ENCODE results near the gene ULK4. TPM values are rescaled to one million over a fixed set of nuclear protein-coding genes. Genes with fewer than 3 reads are reported as not detected.
"Not testable (repeated sequence)": the region's sequence is repeated elsewhere in the genome, so short reads cannot be mapped to it uniquely, and the experiment has no call there.

The ULK4 gene
- total and polyA plus RNA-seq, 7 donors = 2.1 to 18.6 (median 8.9) TPM

GRCh38 chr3:41679374-41679773 is 282.5 kb downstream of the ULK4 start:
- Histone ChIP-seq H3K4me3 (no peak overlapping the region), H3K27me3 (no peaks in the 10 kb centered on the region), H3K4me1 (peaks cover 0 to 17% (median 8%) of the 10 kb centered on the region in 4 donors), H3K36me3 (no peaks in the 10 kb centered on the region), H3K27ac (no peak overlapping the region), H3K9me3 (no peaks in the 10 kb centered on the region)
- no peak for TF ChIP-seq CTCF (IDR thresholded peaks at IDR 0.05)
- no peak for TF ChIP-seq POLR2AphosphoS5 (IDR thresholded peaks at IDR 0.05)
- TF ChIP-seq POLR2A (IDR thresholded peaks at IDR 0.05) = no peak
- no peak for TF ChIP-seq EP300 (IDR thresholded peaks at IDR 0.05)
- 93 to 95% methylated on average over 1 of the region's 1 CpG for WGBS, 2 donors
- DNase-seq = no peak
- intact Hi-C loops (cut with DNase I) = no loop called here

GRCh38 chr3:41675102-41675501 is 286.8 kb downstream of the ULK4 start:
- H3K4me1 ChIP-seq; H3K4me3 ChIP-seq; H3K36me3 ChIP-seq; H3K9me3 ChIP-seq; DNase-seq; intact Hi-C loops (cut with DNase I); H3K27me3 ChIP-seq; H3K27ac ChIP-seq: not testable (repeated sequence)
- WGBS, 2 donors = 86 to 94% methylated on average over 7 of the region's 7 CpGs

GRCh38 chr3:41674449-41674848 is 287.5 kb downstream of the ULK4 start:
- no peak for DNase-seq
- Histone ChIP-seq H3K27me3 (no peaks in the 10 kb centered on the region), H3K9me3 (peaks cover 0 to 7% (median 0%) of the 10 kb centered on the region in 4 donors), H3K27ac (no peak overlapping the region), H3K4me1 (no peaks in the 10 kb centered on the region), H3K4me3 (no peak overlapping the region), H3K36me3 (no peaks in the 10 kb centered on the region)
- TF ChIP-seq EP300 (IDR thresholded peaks at IDR 0.05) (no peak), POLR2A (IDR thresholded peaks at IDR 0.05) (no peak), POLR2AphosphoS5 (IDR thresholded peaks at IDR 0.05) (no peak), CTCF (IDR thresholded peaks at IDR 0.05) (no peak)
- intact Hi-C loops (cut with DNase I) = no loop called here
- WGBS, 2 donors = 92 to 93% methylated on average over 4 of the region's 4 CpGs

GRCh38 chr3:41673650-41674049 is 288.3 kb downstream of the ULK4 start:
- Histone ChIP-seq H3K4me1 (no peaks in the 10 kb centered on the region), H3K27ac (no peak overlapping the region), H3K4me3 (no peak overlapping the region), H3K27me3 (no peaks in the 10 kb centered on the region), H3K36me3 (no peaks in the 10 kb centered on the region), H3K9me3 (peaks cover 0 to 7% (median 0%) of the 10 kb centered on the region in 4 donors)
- intact Hi-C loops (cut with DNase I) = no loop called here
- no peak for DNase-seq
- TF ChIP-seq CTCF (IDR thresholded peaks at IDR 0.05) (no peak), EP300 (IDR thresholded peaks at IDR 0.05) (no peak), POLR2A (IDR thresholded peaks at IDR 0.05) (no peak), POLR2AphosphoS5 (IDR thresholded peaks at IDR 0.05) (no peak)
- 57 to 82% methylated on average over 2 of the region's 2 CpGs for WGBS, 2 donors

GRCh38 chr3:41668379-41668778 is 293.5 kb downstream of the ULK4 start:
- no peaks in the 10 kb centered on the region for H3K27me3 ChIP-seq
- no peaks in the 10 kb centered on the region for H3K36me3 ChIP-seq
- H3K27ac ChIP-seq = no peak overlapping the region
- intact Hi-C loops (cut with DNase I) = no loop called here
- H3K4me1 ChIP-seq = no peaks in the 10 kb centered on the region
- no peak overlapping the region for H3K4me3 ChIP-seq
- TF ChIP-seq POLR2AphosphoS5 (IDR thresholded peaks at IDR 0.05) (no peak), POLR2A (IDR thresholded peaks at IDR 0.05) (no peak), CTCF (IDR thresholded peaks at IDR 0.05) (no peak), EP300 (IDR thresholded peaks at IDR 0.05) (no peak)
- H3K9me3 ChIP-seq = peaks cover 0 to 11% (median 0%) of the 10 kb centered on the region in 4 donors
- no peak for DNase-seq
